GM18867 (cell line): Measurements from ENCODE around the gene NCAPD3.

Source experiments
- ATAC-seq: cut with Tn5 transposase; IDR thresholded peaks from one replicate; pipeline ENCODE4 v1.9.1; 2021; ENCODE audit warnings: mild to moderate bottlenecking, moderate library complexity; ENCODE audit not compliant: unreplicated experiment

The NCAPD3 gene

GRCh38 chr11:134252346-134253187 is 28.8 kb upstream of the NCAPD3 start:
- no peak for ATAC-seq

GRCh38 chr11:134250675-134251074 is 26.9 kb upstream of the NCAPD3 start:
- ATAC-seq: no peak

GRCh38 chr11:134250246-134250645 is 26.5 kb upstream of the NCAPD3 start:
- no peak for ATAC-seq

GRCh38 chr11:134248910-134249480 is 25.2 kb upstream of the NCAPD3 start:
- no peak for ATAC-seq

GRCh38 chr11:134246678-134247077 is 22.9 kb upstream of the NCAPD3 start:
- ATAC-seq: no peak

- ATAC-seq: no peak
These were observed 22.3 kb upstream of the NCAPD3 start for GRCh38 chr11:134246100-134246499.

- no peak for ATAC-seq
These were observed 21.7 kb upstream of the NCAPD3 start for GRCh38 chr11:134245434-134245833.

GRCh38 chr11:134244593-134244992 is 20.8 kb upstream of the NCAPD3 start:
- ATAC-seq: peak; percentile 86

- no peak for ATAC-seq
These were observed 20.1 kb upstream of the NCAPD3 start for GRCh38 chr11:134243913-134244312.

GRCh38 chr11:134242376-134242775 is 18.6 kb upstream of the NCAPD3 start:
- no peak for ATAC-seq

- ATAC-seq: no peak
These were observed 16.8 kb upstream of the NCAPD3 start for GRCh38 chr11:134240592-134240991.

- no peak for ATAC-seq
These were observed 15.2 kb upstream of the NCAPD3 start for GRCh38 chr11:134238956-134239355.

GRCh38 chr11:134237557-134237922 is 13.8 kb upstream of the NCAPD3 start:
- no peak for ATAC-seq

- no peak for ATAC-seq
These were observed 13.2 kb upstream of the NCAPD3 start for GRCh38 chr11:134236834-134237556.

- no peak for ATAC-seq
These were observed 11.6 kb upstream of the NCAPD3 start for GRCh38 chr11:134235399-134235798.

- no peak for ATAC-seq
These were observed 10.0 kb upstream of the NCAPD3 start for GRCh38 chr11:134233729-134234179.

- no peak for ATAC-seq
These were observed 8.3 kb upstream of the NCAPD3 start for GRCh38 chr11:134231958-134232659.

- no peak for ATAC-seq
These were observed 6.6 kb upstream of the NCAPD3 start for GRCh38 chr11:134230339-134230738.

GRCh38 chr11:134229126-134229790 is 5.5 kb upstream of the NCAPD3 start:
- no peak for ATAC-seq

GRCh38 chr11:134228625-134229024 is 4.9 kb upstream of the NCAPD3 start:
- ATAC-seq: peak; percentile 63
